HUDEP-2 (cell line): ENCODE results near the gene C1QL2.
A peak's percentile ranks its signal among the peaks of the same experiment; 100 is the strongest.

Experiments used
- DNase-seq, 76 experiments: peaks; one replicate each; lab custom pipeline; 2025; ENCODE audit not compliant: unreplicated experiment in 76 of 76; lab: John Stamatoyannopoulos, UW

The C1QL2 gene

GRCh38 chr2:119147776-119148715, 10.5 kb downstream of the C1QL2 start:
- no peak for DNase-seq

GRCh38 chr2:119144806-119145205, 13.7 kb downstream of the C1QL2 start:
- DNase-seq = no peak

GRCh38 chr2:119142824-119143223, 15.7 kb downstream of the C1QL2 start:
- no peak for DNase-seq

GRCh38 chr2:119137502-119137901, 21.0 kb downstream of the C1QL2 start:
- DNase-seq = no peak

GRCh38 chr2:119136872-119137271, 21.7 kb downstream of the C1QL2 start:
- DNase-seq = no peak

GRCh38 chr2:119136093-119136492, 22.5 kb downstream of the C1QL2 start:
- DNase-seq = no peak

- DNase-seq = no peak
These were observed 23.8 kb downstream of the C1QL2 start for GRCh38 chr2:119134775-119135174.

GRCh38 chr2:119126650-119127049, 31.9 kb downstream of the C1QL2 start:
- DNase-seq = peak in 37 of 76 experiments; percentile 1 to 49 (median 16)

GRCh38 chr2:119123389-119123788, 35.2 kb downstream of the C1QL2 start:
- no peak for DNase-seq

- DNase-seq = no peak
These were observed 35.9 kb downstream of the C1QL2 start for GRCh38 chr2:119122663-119123062.

- no peak for DNase-seq
These were observed 38.4 kb downstream of the C1QL2 start for GRCh38 chr2:119119999-119120756.

- DNase-seq = peak in 1 of 76 experiments; percentile 0
These were observed 39.3 kb downstream of the C1QL2 start for GRCh38 chr2:119119076-119119785.

GRCh38 chr2:119117891-119118882, 40.4 kb downstream of the C1QL2 start:
- DNase-seq = no peak

GRCh38 chr2:119117408-119117807, 41.1 kb downstream of the C1QL2 start:
- no peak for DNase-seq

- no peak for DNase-seq
These were observed 41.9 kb downstream of the C1QL2 start for GRCh38 chr2:119116411-119117295.

GRCh38 chr2:119114266-119114665, 44.3 kb downstream of the C1QL2 start:
- no peak for DNase-seq

- DNase-seq = no peak
These were observed 45.1 kb downstream of the C1QL2 start for GRCh38 chr2:119113489-119113770.

GRCh38 chr2:119112770-119113488, 45.6 kb downstream of the C1QL2 start:
- no peak for DNase-seq
